ENCODE measurements around the gene GPR39. TPM values are rescaled to one million over a fixed set of nuclear protein-coding genes. Genes with fewer than 3 reads are reported as not detected.

The GPR39 gene
- total RNA-seq, 4 donors from 2014 or later = 0.72 to 1.6 (median 1.4) TPM

DNA sequence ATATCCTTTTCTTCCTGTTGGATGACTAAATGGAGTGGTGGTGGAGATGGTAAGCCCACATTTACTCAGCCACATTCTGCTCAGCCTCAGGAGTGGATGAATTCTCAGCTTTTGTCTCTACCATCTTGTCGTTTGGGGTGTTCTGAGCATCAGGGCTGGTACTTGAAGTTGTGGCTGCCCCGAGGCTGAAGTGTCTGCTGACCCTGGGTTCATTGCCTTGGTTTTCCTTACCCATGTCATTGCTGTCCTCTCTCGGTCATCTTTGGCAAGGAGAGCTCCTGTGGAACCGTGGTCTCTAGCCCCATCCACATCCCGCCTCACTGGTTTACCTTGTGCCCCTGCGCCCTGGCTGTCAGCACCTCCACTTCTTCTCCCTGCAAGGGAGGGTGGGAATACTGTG, 71.9 kb downstream of the GPR39 start:
- peaks cover 4% of the 10 kb centered on the region for H3K27me3 ChIP-seq
- no peaks in the 10 kb centered on the region for H3K9me3 ChIP-seq
- no peak overlapping the region for H3K4me3 ChIP-seq
- H3K27ac ChIP-seq = no peak overlapping the region
- no peaks in the 10 kb centered on the region for H3K36me3 ChIP-seq
- no peak for DNase-seq (ENCODE audit: low spot score in 2 of 2)
- no peaks in the 10 kb centered on the region for H3K4me1 ChIP-seq
- WGBS = 85% methylated on average over 6 of the region's 6 CpGs
- TF ChIP-seq, protein P1, sequence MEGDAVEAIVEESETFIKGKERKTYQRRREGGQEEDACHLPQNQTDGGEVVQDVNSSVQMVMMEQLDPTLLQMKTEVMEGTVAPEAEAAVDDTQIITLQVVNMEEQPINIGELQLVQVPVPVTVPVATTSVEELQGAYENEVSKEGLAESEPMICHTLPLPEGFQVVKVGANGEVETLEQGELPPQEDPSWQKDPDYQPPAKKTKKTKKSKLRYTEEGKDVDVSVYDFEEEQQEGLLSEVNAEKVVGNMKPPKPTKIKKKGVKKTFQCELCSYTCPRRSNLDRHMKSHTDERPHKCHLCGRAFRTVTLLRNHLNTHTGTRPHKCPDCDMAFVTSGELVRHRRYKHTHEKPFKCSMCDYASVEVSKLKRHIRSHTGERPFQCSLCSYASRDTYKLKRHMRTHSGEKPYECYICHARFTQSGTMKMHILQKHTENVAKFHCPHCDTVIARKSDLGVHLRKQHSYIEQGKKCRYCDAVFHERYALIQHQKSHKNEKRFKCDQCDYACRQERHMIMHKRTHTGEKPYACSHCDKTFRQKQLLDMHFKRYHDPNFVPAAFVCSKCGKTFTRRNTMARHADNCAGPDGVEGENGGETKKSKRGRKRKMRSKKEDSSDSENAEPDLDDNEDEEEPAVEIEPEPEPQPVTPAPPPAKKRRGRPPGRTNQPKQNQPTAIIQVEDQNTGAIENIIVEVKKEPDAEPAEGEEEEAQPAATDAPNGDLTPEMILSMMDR (IDR thresholded peaks at IDR 0.05) = no peak
- no peak for TF ChIP-seq EP300 (IDR thresholded peaks at IDR 0.05)
- no peak for TF ChIP-seq POLR2AphosphoS5 (IDR thresholded peaks at IDR 0.05)
- TF ChIP-seq POLR2A (IDR thresholded peaks at IDR 0.05) = no peak

DNA sequence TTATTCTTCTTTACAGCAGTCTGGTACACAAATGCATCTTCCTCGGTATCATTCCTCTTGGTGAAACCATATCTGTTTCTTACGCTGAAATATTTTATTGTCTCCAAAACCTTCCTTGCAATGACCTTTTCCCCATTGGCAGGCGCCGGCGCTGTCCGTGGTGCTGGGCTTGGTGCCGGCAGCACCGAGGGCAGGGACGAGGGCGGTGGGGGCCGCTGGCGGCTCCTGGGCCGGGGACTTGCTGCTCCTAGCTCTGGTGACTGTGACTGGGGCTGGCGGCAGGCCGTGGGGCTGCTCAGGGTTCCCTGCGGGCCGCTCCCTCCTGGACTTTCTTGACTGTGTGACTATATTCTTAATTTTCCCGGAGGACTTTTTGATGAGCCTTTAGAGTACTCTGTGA, 72.5 kb downstream of the GPR39 start:
- H3K27me3 ChIP-seq = peaks cover 4% of the 10 kb centered on the region
- no peaks in the 10 kb centered on the region for H3K36me3 ChIP-seq
- no peaks in the 10 kb centered on the region for H3K9me3 ChIP-seq
- TF ChIP-seq POLR2A (IDR thresholded peaks at IDR 0.05) = no peak
- TF ChIP-seq, protein P1 (IDR thresholded peaks at IDR 0.05) = no peak
- TF ChIP-seq EP300 (IDR thresholded peaks at IDR 0.05) = no peak
- TF ChIP-seq POLR2AphosphoS5 (IDR thresholded peaks at IDR 0.05) = no peak
- no peak overlapping the region for H3K4me3 ChIP-seq
- no peak for DNase-seq (ENCODE audit: low spot score in 2 of 2)
- 16% methylated on average over 18 of the region's 18 CpGs for WGBS
- H3K4me1 ChIP-seq = no peaks in the 10 kb centered on the region
- no peak overlapping the region for H3K27ac ChIP-seq

DNA sequence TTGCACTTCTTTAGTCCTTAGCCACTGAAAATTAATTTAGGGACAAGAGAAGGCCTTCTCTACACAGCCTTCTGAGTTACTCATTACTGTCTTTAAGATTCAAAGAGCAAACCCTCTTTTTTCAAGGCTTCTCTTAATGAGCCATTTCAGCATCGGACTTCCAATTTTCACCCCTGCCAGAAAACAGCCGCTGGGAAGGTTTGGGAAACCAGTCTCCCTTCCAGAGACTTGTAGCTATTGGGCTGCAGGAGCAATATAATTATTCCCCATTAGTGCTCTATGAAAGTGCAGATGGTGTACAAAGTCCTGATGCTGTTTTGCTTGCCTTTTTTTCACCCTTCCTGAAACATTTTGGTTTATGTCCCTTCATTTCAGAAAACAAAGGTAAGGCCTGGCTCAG, 79.3 kb downstream of the GPR39 start:
- TF ChIP-seq, protein P1 (IDR thresholded peaks at IDR 0.05) = no peak
- TF ChIP-seq POLR2A (IDR thresholded peaks at IDR 0.05) = no peak
- TF ChIP-seq EP300 (IDR thresholded peaks at IDR 0.05) = no peak
- no peak for TF ChIP-seq POLR2AphosphoS5 (IDR thresholded peaks at IDR 0.05)
- Histone ChIP-seq H3K4me1 (no peaks in the 10 kb centered on the region), H3K27me3 (no peaks in the 10 kb centered on the region), H3K9me3 (no peaks in the 10 kb centered on the region), H3K4me3 (no peak overlapping the region), H3K36me3 (no peaks in the 10 kb centered on the region), H3K27ac (no peak overlapping the region)
- WGBS = 94% methylated on average over 2 of the region's 2 CpGs
- no peak for DNase-seq (ENCODE audit: low spot score in 2 of 2)

DNA sequence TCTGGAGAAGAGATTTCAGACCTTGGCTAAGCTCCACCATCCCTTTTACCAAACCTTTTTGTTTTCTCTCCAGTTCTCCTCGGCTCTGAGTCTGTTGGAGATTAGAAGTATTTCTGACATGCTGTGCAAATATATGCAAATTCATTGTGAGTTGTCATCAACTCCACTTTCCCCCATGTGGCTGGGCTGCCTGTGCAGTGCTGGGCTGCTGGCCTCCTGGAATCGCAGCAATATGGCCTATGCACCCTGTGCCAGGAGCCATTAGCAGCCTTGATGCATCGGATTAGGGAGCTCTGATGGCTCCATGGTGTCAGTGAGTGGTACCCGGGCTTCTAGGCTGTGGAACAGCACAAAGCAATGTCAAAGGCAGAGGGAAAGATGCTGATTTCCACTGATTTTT, 80.0 kb downstream of the GPR39 start:
- Histone ChIP-seq H3K36me3 (no peaks in the 10 kb centered on the region), H3K27ac (no peak overlapping the region), H3K4me3 (no peak overlapping the region), H3K27me3 (no peaks in the 10 kb centered on the region), H3K9me3 (no peaks in the 10 kb centered on the region), H3K4me1 (no peaks in the 10 kb centered on the region)
- 71% methylated on average over 4 of the region's 4 CpGs for WGBS
- no peak for DNase-seq (ENCODE audit: low spot score in 2 of 2)
- TF ChIP-seq EP300 (IDR thresholded peaks at IDR 0.05) (no peak), POLR2AphosphoS5 (IDR thresholded peaks at IDR 0.05) (no peak), POLR2A (IDR thresholded peaks at IDR 0.05) (no peak)
- TF ChIP-seq, protein P1 (IDR thresholded peaks at IDR 0.05) = no peak

DNA sequence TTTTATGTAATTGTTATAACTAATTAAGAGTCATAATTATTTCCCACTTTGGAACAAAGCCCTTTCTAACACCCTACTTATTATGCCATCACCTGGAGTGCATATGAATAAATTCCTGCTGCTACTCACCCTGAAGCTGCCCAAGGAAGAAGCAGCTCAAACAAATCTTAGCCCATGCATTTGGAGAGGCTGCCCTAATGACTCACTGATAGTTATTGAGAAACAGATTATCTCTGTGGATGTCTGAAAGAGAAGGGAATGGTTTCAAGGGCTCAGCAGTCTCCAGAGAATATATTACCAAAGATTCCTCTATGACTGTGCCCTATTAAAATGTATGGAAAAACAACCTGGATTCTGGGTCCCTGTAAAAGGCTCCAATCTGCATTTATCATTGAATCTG, 81.0 kb downstream of the GPR39 start:
- no peaks in the 10 kb centered on the region for H3K27me3 ChIP-seq
- TF ChIP-seq POLR2A (IDR thresholded peaks at IDR 0.05) = no peak
- TF ChIP-seq, protein P1 (IDR thresholded peaks at IDR 0.05) = no peak
- no peak for TF ChIP-seq EP300 (IDR thresholded peaks at IDR 0.05)
- no peak for TF ChIP-seq POLR2AphosphoS5 (IDR thresholded peaks at IDR 0.05)

More for the DNA sequence above, 81.0 kb downstream of the GPR39 start:
- Histone ChIP-seq H3K4me1 (no peaks in the 10 kb centered on the region), H3K9me3 (no peaks in the 10 kb centered on the region), H3K4me3 (no peak overlapping the region), H3K36me3 (no peaks in the 10 kb centered on the region), H3K27ac (no peak overlapping the region)
- DNase-seq (ENCODE audit: low spot score in 2 of 2) = no peak
